Small intestine (tissue), 7 donors: Measurements from ENCODE around the gene RGS6. TPM values are rescaled to one million over a fixed set of nuclear protein-coding genes. Genes with fewer than 3 reads are reported as not detected.

Experiments used
- DNase-seq, 2 donors: peaks; one replicate each; pipeline versions ENCODE4 v3.0.0 to v3.0.0-alpha.2; 2013
- FAIRE-seq: peaks from 2 replicates; lab custom pipeline; 2012; peaks lifted over from hg19 to GRCh38; lab: Jason Lieb, UNC
- H3K27ac ChIP-seq, 3 donors: one replicate each; pipeline ENCODE4 v1.5.1; 2013; ENCODE audit warnings: low read length in 2 of 3, mild to moderate bottlenecking in 2 of 3, control low read depth in 1 of 3, inconsistent platforms in 1 of 3, low read depth in 1 of 3, moderate library complexity in 1 of 3
- H3K27me3 ChIP-seq, 3 donors: one replicate each; pipeline ENCODE4 v1.6.1; 2013; ENCODE audit warnings: low read length in 3 of 3, inconsistent platforms in 1 of 3; ENCODE audit not compliant: control insufficient read depth in 3 of 3, insufficient read depth in 3 of 3
- H3K36me3 ChIP-seq, 3 donors: one replicate each; pipeline ENCODE4 v1.6.1; 2013; ENCODE audit warnings: low read length in 3 of 3, inconsistent platforms in 1 of 3, low read depth in 1 of 3, mild to moderate bottlenecking in 1 of 3, moderate library complexity in 1 of 3; ENCODE audit not compliant: control insufficient read depth in 3 of 3, insufficient read depth in 2 of 3
- H3K4me1 ChIP-seq, 3 donors: one replicate each; pipeline ENCODE4 v1.6.1; 2013; ENCODE audit warnings: low read length in 2 of 3, inconsistent platforms in 1 of 3, low read depth in 1 of 3, mild to moderate bottlenecking in 1 of 3, moderate library complexity in 1 of 3; ENCODE audit not compliant: control insufficient read depth in 3 of 3, insufficient read depth in 2 of 3
- H3K4me3 ChIP-seq, 3 donors: one replicate each; pipeline ENCODE4 v1.5.1; 2013; ENCODE audit warnings: low read length in 3 of 3, control low read depth in 1 of 3, inconsistent platforms in 1 of 3, low read depth in 1 of 3, mild to moderate bottlenecking in 1 of 3, moderate library complexity in 1 of 3
- H3K9me3 ChIP-seq, 2 donors: one replicate each; pipeline ENCODE4 v1.6.1; 2013; ENCODE audit warnings: low read depth in 1 of 2, low read length in 1 of 2; ENCODE audit not compliant: control insufficient read depth in 2 of 2, insufficient read depth in 1 of 2
- WGBS, 3 donors: extraction: QIAGEN DNeasy Blood & Tissue Kit; methylation state at CpG; one replicate each; pipeline ENCODE4 v1.1.7; 2013; 5-methylcytosine and 5-hydroxymethylcytosine counted together
- polyA plus RNA-seq, 4 donors: library from polyadenylated mRNA; stranded (reverse) in 3 of 4; unstranded in 1 of 4; fragments of 200-250 nt in 3 of 4; fragments of 120-200 nt in 1 of 4; gene quantifications; one replicate each; pipeline versions ENCODE4 v1.2.1 to v1.2.3, GENCODE V29; 2013
- donor health status: healthy with polysubstance abuse.
- donor health status: control.
- donor health status: control.
- donor health status: Bipolar disorder and iron deficiency.
- donor health status: healthy.

Gene RGS6
- polyA plus RNA-seq, 4 donors = 0.54 to 2.1 (median 0.58) TPM; not detected in 1

- 83 to 90% (median 88%) methylated on average over 7 of the region's 7 CpGs for WGBS, 3 donors
- no peaks in the 10 kb centered on the region for H3K36me3 ChIP-seq
- no peaks in the 10 kb centered on the region for H3K4me1 ChIP-seq
- H3K27ac ChIP-seq = no peak overlapping the region
- no peak for DNase-seq
- peaks cover 0 to 3% (median 0%) of the 10 kb centered on the region in 3 donors for H3K27me3 ChIP-seq
- FAIRE-seq = no peak
- H3K9me3 ChIP-seq = no peaks in the 10 kb centered on the region
- H3K4me3 ChIP-seq = no peak overlapping the region
Measured at GRCh38 chr14:72555609-72556000, 623.4 kb downstream of the RGS6 start.

- WGBS, 3 donors = 90 to 92% (median 90%) methylated on average over 6 of the region's 6 CpGs
- Histone ChIP-seq H3K4me1 (no peaks in the 10 kb centered on the region), H3K27ac (no peak overlapping the region), H3K27me3 (peaks cover 0 to 3% (median 0%) of the 10 kb centered on the region in 3 donors), H3K4me3 (no peak overlapping the region), H3K36me3 (no peaks in the 10 kb centered on the region), H3K9me3 (no peaks in the 10 kb centered on the region)
- FAIRE-seq (no peak), DNase-seq (no peak)
Measured at GRCh38 chr14:72557671-72558070, 625.4 kb downstream of the RGS6 start.

GRCh38 chr14:72558721-72559120, 626.5 kb downstream of the RGS6 start:
- no peaks in the 10 kb centered on the region for H3K9me3 ChIP-seq
- no peak for FAIRE-seq
- no peaks in the 10 kb centered on the region for H3K36me3 ChIP-seq
- no peak overlapping the region for H3K27ac ChIP-seq
- DNase-seq = no peak
- H3K27me3 ChIP-seq = no peaks in the 10 kb centered on the region
- no peak overlapping the region for H3K4me3 ChIP-seq
- H3K4me1 ChIP-seq = no peaks in the 10 kb centered on the region
- WGBS, 3 donors = 78 to 87% (median 82%) methylated on average over 5 of the region's 5 CpGs

GRCh38 chr14:72559202-72559601, 627.0 kb downstream of the RGS6 start:
- H3K4me3 ChIP-seq = no peak overlapping the region
- H3K9me3 ChIP-seq = no peaks in the 10 kb centered on the region
- WGBS, 3 donors = 59 to 78% (median 70%) methylated on average over 11 of the region's 11 CpGs
- no peaks in the 10 kb centered on the region for H3K36me3 ChIP-seq
- no peaks in the 10 kb centered on the region for H3K4me1 ChIP-seq
- H3K27me3 ChIP-seq = no peaks in the 10 kb centered on the region
- DNase-seq = no peak
- H3K27ac ChIP-seq = no peak overlapping the region
- no peak for FAIRE-seq

- 81 to 90% (median 86%) methylated on average over 6 of the region's 6 CpGs for WGBS, 3 donors
- H3K4me1 ChIP-seq = no peaks in the 10 kb centered on the region
- no peak overlapping the region for H3K27ac ChIP-seq
- FAIRE-seq (no peak), DNase-seq (no peak)
- no peaks in the 10 kb centered on the region for H3K9me3 ChIP-seq
- no peak overlapping the region for H3K4me3 ChIP-seq
- no peaks in the 10 kb centered on the region for H3K36me3 ChIP-seq
- no peaks in the 10 kb centered on the region for H3K27me3 ChIP-seq
Measured at GRCh38 chr14:72559669-72560255, 627.5 kb downstream of the RGS6 start.

- 40 to 61% (median 51%) methylated on average over 5 of the region's 5 CpGs for WGBS, 3 donors
- H3K4me1 ChIP-seq = no peaks in the 10 kb centered on the region
- H3K36me3 ChIP-seq = no peaks in the 10 kb centered on the region
- no peak for FAIRE-seq
- no peak for DNase-seq
- no peak overlapping the region for H3K4me3 ChIP-seq
- H3K9me3 ChIP-seq = no peaks in the 10 kb centered on the region
- H3K27ac ChIP-seq = no peak overlapping the region
- H3K27me3 ChIP-seq = no peaks in the 10 kb centered on the region
Measured at GRCh38 chr14:72560331-72560730, 628.1 kb downstream of the RGS6 start.

GRCh38 chr14:72560889-72561493, 628.8 kb downstream of the RGS6 start:
- Histone ChIP-seq H3K9me3 (no peaks in the 10 kb centered on the region), H3K4me1 (no peaks in the 10 kb centered on the region), H3K4me3 (no peak overlapping the region), H3K36me3 (no peaks in the 10 kb centered on the region), H3K27me3 (no peaks in the 10 kb centered on the region), H3K27ac (no peak overlapping the region)
- FAIRE-seq (no peak), DNase-seq (no peak)
- 81 to 85% (median 83%) methylated on average over 12 of the region's 12 CpGs for WGBS, 3 donors

GRCh38 chr14:72562300-72562699, 630.1 kb downstream of the RGS6 start:
- H3K27ac ChIP-seq = no peak overlapping the region
- H3K9me3 ChIP-seq = no peaks in the 10 kb centered on the region
- FAIRE-seq (no peak), DNase-seq (no peak)
- H3K36me3 ChIP-seq = no peaks in the 10 kb centered on the region
- H3K27me3 ChIP-seq = no peaks in the 10 kb centered on the region
- no peaks in the 10 kb centered on the region for H3K4me1 ChIP-seq
- H3K4me3 ChIP-seq = no peak overlapping the region
- 90 to 95% (median 90%) methylated on average over 20 of the region's 20 CpGs for WGBS, 3 donors

- Histone ChIP-seq H3K27me3 (peaks cover 0 to 3% (median 0%) of the 10 kb centered on the region in 3 donors), H3K27ac (no peak overlapping the region), H3K36me3 (no peaks in the 10 kb centered on the region), H3K4me3 (no peak overlapping the region), H3K4me1 (no peaks in the 10 kb centered on the region), H3K9me3 (no peaks in the 10 kb centered on the region)
- DNase-seq (no peak), FAIRE-seq (no peak)
- 72 to 81% (median 80%) methylated on average over 7 of the region's 7 CpGs for WGBS, 3 donors
Measured at GRCh38 chr14:72563676-72564075, 631.4 kb downstream of the RGS6 start.
